ENCODE measurements around the gene ZNF568. TPM values are rescaled to one million over a fixed set of nuclear protein-coding genes. Genes with fewer than 3 reads are reported as not detected.

ZNF568 gene
- total RNA-seq, 2 experiments from 2014 or later = 0.13 TPM; not detected in 1

- Histone ChIP-seq H3K4me2 (ENCODE audit: low read length) (no peak overlapping the region), H3K27ac (ENCODE audit: low read depth, low read length, poor library complexity, severe bottlenecking) (no peak overlapping the region), H4K20me1 (ENCODE audit: insufficient read depth, low read length) (no peaks in the 10 kb centered on the region), H3K4me1 (ENCODE audit: insufficient read depth, low read length, poor library complexity, severe bottlenecking) (no peaks in the 10 kb centered on the region), H3K9me3 (ENCODE audit: low read length) (peaks cover 39% of the 10 kb centered on the region), H3K4me3 (ENCODE audit: low read depth, low read length, poor library complexity, severe bottlenecking) (no peak overlapping the region), H3K36me3 (ENCODE audit: insufficient read depth, low read length) (no peaks in the 10 kb centered on the region), H2AFZ (ENCODE audit: low read length) (no peak overlapping the region), H3K9me2 (ENCODE audit: insufficient read depth, low read length) (no peaks in the 10 kb centered on the region), H3K79me2 (ENCODE audit: insufficient read depth, low read depth, low read length) (no peaks in the 10 kb centered on the region)
- TF ChIP-seq CTCF (conservative IDR thresholded peaks at IDR 0.05; ENCODE audit: low read length) (no peak), EZH2phosphoT487 (IDR thresholded peaks at IDR 0.05; ENCODE audit: borderline replicate concordance, low read depth, low read length) (no peak)
- POLR2A ChIA-PET = interaction anchor here (1.0 kb wide), 1 partner anchor 84 kb away, joined by 7 read pairs; no protein-coding TSS in a partner anchor
- intact Hi-C loops (cut with micrococcal nuclease; ENCODE audit: unreplicated experiment) = no loop called here
- CTCF ChIA-PET (ENCODE audit: unreplicated experiment) = no interaction called here
- DNase-seq (ENCODE audit: low spot score) = no peak
- BruUV-seq (replicated peaks) = no TSS peak
Observed at GRCh38 chr19:36891768-36892357, 24.3 kb upstream of the ZNF568 start.

GRCh38 chr19:36894849-36895383, 21.2 kb upstream of the ZNF568 start:
- no peaks in the 10 kb centered on the region for H3K79me2 ChIP-seq (ENCODE audit: insufficient read depth, low read depth, low read length)
- peaks cover 45% of the 10 kb centered on the region for H3K9me3 ChIP-seq (ENCODE audit: low read length)
- no peak for DNase-seq (ENCODE audit: low spot score)
- ChIA-PET POLR2A (no interaction called here), CTCF (ENCODE audit: unreplicated experiment) (no interaction called here)
- H3K4me2 ChIP-seq (ENCODE audit: low read length) = no peak overlapping the region
- H3K36me3 ChIP-seq (ENCODE audit: insufficient read depth, low read length) = no peaks in the 10 kb centered on the region
- no peak overlapping the region for H3K27ac ChIP-seq (ENCODE audit: low read depth, low read length, poor library complexity, severe bottlenecking)
- H4K20me1 ChIP-seq (ENCODE audit: insufficient read depth, low read length) = no peaks in the 10 kb centered on the region
- TF ChIP-seq CTCF (conservative IDR thresholded peaks at IDR 0.05; ENCODE audit: low read length) = no peak
- no peak for TF ChIP-seq EZH2phosphoT487 (IDR thresholded peaks at IDR 0.05; ENCODE audit: borderline replicate concordance, low read depth, low read length)
- no peak overlapping the region for H2AFZ ChIP-seq (ENCODE audit: low read length)
- BruUV-seq (replicated peaks) = no TSS peak
- intact Hi-C loops (cut with micrococcal nuclease; ENCODE audit: unreplicated experiment) = no loop called here
- no peak overlapping the region for H3K4me3 ChIP-seq (ENCODE audit: low read depth, low read length, poor library complexity, severe bottlenecking)
- H3K4me1 ChIP-seq (ENCODE audit: insufficient read depth, low read length, poor library complexity, severe bottlenecking) = no peaks in the 10 kb centered on the region
- no peaks in the 10 kb centered on the region for H3K9me2 ChIP-seq (ENCODE audit: insufficient read depth, low read length)

DNA sequence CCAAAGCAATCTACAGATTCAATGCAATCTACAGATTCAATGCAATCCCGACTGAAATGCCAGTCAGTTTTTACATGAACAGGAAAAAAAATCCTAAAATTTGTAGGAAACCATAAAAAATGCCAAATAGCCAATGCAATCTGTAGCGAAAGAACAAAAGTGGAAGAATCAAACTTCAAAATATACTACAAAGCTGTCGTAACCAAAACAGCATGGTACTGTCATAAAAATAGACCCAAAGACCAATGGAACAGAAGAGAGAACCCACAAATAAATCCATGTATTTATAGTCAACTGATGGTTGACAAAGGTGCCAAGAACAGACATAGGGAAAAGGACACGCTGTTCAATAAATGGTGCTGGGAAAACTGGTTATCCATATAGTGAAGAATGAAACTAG, 17.7 kb upstream of the ZNF568 start:
- Histone ChIP-seq H3K4me1 (ENCODE audit: insufficient read depth, low read length, poor library complexity, severe bottlenecking) (no peaks in the 10 kb centered on the region), H3K4me3 (ENCODE audit: low read depth, low read length, poor library complexity, severe bottlenecking) (no peak overlapping the region), H3K36me3 (ENCODE audit: insufficient read depth, low read length) (no peaks in the 10 kb centered on the region), H3K9me3 (ENCODE audit: low read length) (peaks cover 38% of the 10 kb centered on the region), H3K79me2 (ENCODE audit: insufficient read depth, low read depth, low read length) (no peaks in the 10 kb centered on the region), H2AFZ (ENCODE audit: low read length) (no peak overlapping the region), H4K20me1 (ENCODE audit: insufficient read depth, low read length) (no peaks in the 10 kb centered on the region), H3K27ac (ENCODE audit: low read depth, low read length, poor library complexity, severe bottlenecking) (no peak overlapping the region), H3K4me2 (ENCODE audit: low read length) (no peak overlapping the region), H3K9me2 (ENCODE audit: insufficient read depth, low read length) (no peaks in the 10 kb centered on the region)
- BruUV-seq (replicated peaks) = no TSS peak
- TF ChIP-seq CTCF (conservative IDR thresholded peaks at IDR 0.05; ENCODE audit: low read length) (no peak), EZH2phosphoT487 (IDR thresholded peaks at IDR 0.05; ENCODE audit: borderline replicate concordance, low read depth, low read length) (no peak)
- intact Hi-C loops (cut with micrococcal nuclease; ENCODE audit: unreplicated experiment) = no loop called here
- no peak for DNase-seq (ENCODE audit: low spot score)
- CTCF ChIA-PET (ENCODE audit: unreplicated experiment) = no interaction called here
- POLR2A ChIA-PET = no interaction called here
